Suprapubic skin (tissue), 4 donors: ENCODE results near the gene CTSE. TPM values are rescaled to one million over a fixed set of nuclear protein-coding genes. Genes with fewer than 3 reads are reported as not detected.

Source experiments
- DNase-seq, 2 donors: peaks; one replicate each; pipeline ENCODE4 v3.0.0-alpha.2; 2019; ENCODE audit warnings: low spot score in 2 of 2
- H3K27ac ChIP-seq: fragments of 200-600 bp; sonication (generic); one replicate; pipeline ENCODE4 v1.5.1; 2019
- H3K27me3 ChIP-seq: fragments of 200-600 bp; sonication (generic); one replicate; pipeline ENCODE4 v1.5.1; 2019
- H3K36me3 ChIP-seq: fragments of 200-600 bp; sonication (generic); one replicate; pipeline ENCODE4 v1.5.1; 2019
- H3K4me1 ChIP-seq: fragments of 200-600 bp; sonication (generic); one replicate; pipeline ENCODE4 v1.5.1; 2019
- H3K4me3 ChIP-seq: fragments of 200-600 bp; sonication (generic); one replicate; pipeline ENCODE4 v1.5.1; 2019; ENCODE audit warnings: mild to moderate bottlenecking
- H3K9me3 ChIP-seq: fragments of 200-600 bp; sonication (generic); one replicate; pipeline ENCODE4 v1.5.1; 2019
- CTCF ChIP-seq, 2 donors: fragments of 200-600 bp in 1 of 2; fragments of 450-650 bp in 1 of 2; sonication (generic) in 1 of 2; IDR thresholded peaks; one replicate each; pipeline ENCODE4 v1.5.1; 2016 to 2019; ENCODE audit warnings: antibody characterized with exemption in 2 of 2, mild to moderate bottlenecking in 1 of 2, moderate library complexity in 1 of 2
- EP300 ChIP-seq: sonication (generic); formaldehyde crosslinking; IDR thresholded peaks from one replicate; pipeline ENCODE4 v1.6.1; 2017; ENCODE audit warnings: antibody characterized with exemption
- POLR2A ChIP-seq, 2 donors: fragments of 450-650 bp; IDR thresholded peaks; one replicate each; pipeline ENCODE4 v1.6.1; 2017; ENCODE audit warnings: antibody characterized with exemption in 2 of 2, mild to moderate bottlenecking in 2 of 2, moderate library complexity in 2 of 2
- POLR2AphosphoS5 ChIP-seq, 3 donors: sonication (generic); formaldehyde crosslinking; IDR thresholded peaks; one replicate each; pipeline ENCODE4 v1.6.1; 2017; ENCODE audit warnings: antibody characterized with exemption in 3 of 3
- WGBS: methylation state at CpG from one replicate; pipeline ENCODE4 v1.1.5; 2018; 5-methylcytosine and 5-hydroxymethylcytosine counted together
- total RNA-seq, 4 donors: library from RNA; depleted of rRNA; stranded (reverse); fragments of >200 nt; gene quantifications; one replicate each; pipeline ENCODE4 v1.1.0, GENCODE V29; 2016

CTSE gene
- total RNA-seq, 4 donors from 2014 or later = not detected

GRCh38 chr1:205975387-205975998, 48.2 kb downstream of the CTSE start:
- no peaks in the 10 kb centered on the region for H3K27me3 ChIP-seq
- H3K4me1 ChIP-seq = peaks cover 19% of the 10 kb centered on the region
- 49% methylated on average over 7 of the region's 15 CpGs for WGBS
- H3K4me3 ChIP-seq = no peak overlapping the region
- no peak for DNase-seq
- no peak overlapping the region for H3K27ac ChIP-seq
- H3K36me3 ChIP-seq = peaks cover 11% of the 10 kb centered on the region
- no peak for TF ChIP-seq CTCF (IDR thresholded peaks at IDR 0.05)
- no peaks in the 10 kb centered on the region for H3K9me3 ChIP-seq

GRCh38 chr1:205974712-205975111, 49.0 kb downstream of the CTSE start:
- WGBS = 67% methylated on average over 3 of the region's 3 CpGs
- peak in 1 of 2 donors; percentile 16 for DNase-seq
- TF ChIP-seq POLR2AphosphoS5 (IDR thresholded peaks at IDR 0.05) (no peak), POLR2A (IDR thresholded peaks at IDR 0.05) (no peak), CTCF (IDR thresholded peaks at IDR 0.05) (no peak), EP300 (no peak)
- H3K4me3 ChIP-seq = no peak overlapping the region
- no peaks in the 10 kb centered on the region for H3K9me3 ChIP-seq
- peaks cover 19% of the 10 kb centered on the region for H3K4me1 ChIP-seq
- peaks cover 8% of the 10 kb centered on the region for H3K36me3 ChIP-seq
- H3K27ac ChIP-seq = no peak overlapping the region
- no peaks in the 10 kb centered on the region for H3K27me3 ChIP-seq

GRCh38 chr1:205973377-205974232, 50.1 kb downstream of the CTSE start:
- no peaks in the 10 kb centered on the region for H3K27me3 ChIP-seq
- no peaks in the 10 kb centered on the region for H3K9me3 ChIP-seq
- peaks cover 7% of the 10 kb centered on the region for H3K36me3 ChIP-seq
- no peak overlapping the region for H3K4me3 ChIP-seq
- peaks cover 19% of the 10 kb centered on the region for H3K4me1 ChIP-seq
- 94% methylated on average over 8 of the region's 8 CpGs for WGBS
- TF ChIP-seq EP300 = no peak
- no peak for TF ChIP-seq POLR2A (IDR thresholded peaks at IDR 0.05)
- no peak for TF ChIP-seq CTCF (IDR thresholded peaks at IDR 0.05)
- no peak for TF ChIP-seq POLR2AphosphoS5 (IDR thresholded peaks at IDR 0.05)
- no peak overlapping the region for H3K27ac ChIP-seq
- peak in 1 of 2 donors; percentile 19 for DNase-seq

GRCh38 chr1:205972491-205973168, 51.1 kb downstream of the CTSE start:
- H3K36me3 ChIP-seq = no peaks in the 10 kb centered on the region
- no peak overlapping the region for H3K4me3 ChIP-seq
- H3K27me3 ChIP-seq = no peaks in the 10 kb centered on the region
- 74% methylated on average over 11 of the region's 11 CpGs for WGBS
- H3K9me3 ChIP-seq = no peaks in the 10 kb centered on the region
- H3K4me1 ChIP-seq = peaks cover 19% of the 10 kb centered on the region
- TF ChIP-seq EP300 (no peak), POLR2AphosphoS5 (IDR thresholded peaks at IDR 0.05) (no peak), CTCF (IDR thresholded peaks at IDR 0.05) (no peak), POLR2A (IDR thresholded peaks at IDR 0.05) (no peak)
- DNase-seq = peak in 1 of 2 donors; percentile 24
- H3K27ac ChIP-seq = no peak overlapping the region

DNA sequence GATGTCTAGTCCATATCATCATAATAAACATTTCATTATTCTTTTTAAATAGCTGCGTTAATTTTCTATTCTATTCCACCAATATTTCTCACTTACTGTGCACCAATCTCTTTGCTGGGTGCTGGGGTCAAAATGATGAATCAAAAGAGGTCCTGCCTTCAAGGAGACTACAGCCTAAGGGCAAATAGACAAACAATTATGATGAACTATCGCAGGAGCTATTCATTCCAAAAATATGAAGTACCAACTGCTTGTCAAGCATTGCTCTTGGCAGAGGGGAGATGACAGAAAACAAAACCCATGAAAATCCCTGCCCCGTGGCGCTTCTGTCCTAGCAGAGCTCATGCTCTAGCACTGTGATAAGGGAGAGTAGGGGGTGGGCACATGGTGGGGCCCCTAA, 51.6 kb downstream of the CTSE start:
- peak in 1 of 2 donors; percentile 29 for DNase-seq
- no peak overlapping the region for H3K4me3 ChIP-seq
- H3K27me3 ChIP-seq = no peaks in the 10 kb centered on the region
- H3K4me1 ChIP-seq = peaks cover 18% of the 10 kb centered on the region
- TF ChIP-seq EP300 (no peak), POLR2A (IDR thresholded peaks at IDR 0.05) (no peak), POLR2AphosphoS5 (IDR thresholded peaks at IDR 0.05) (no peak), CTCF (IDR thresholded peaks at IDR 0.05) (no peak)
- no peaks in the 10 kb centered on the region for H3K9me3 ChIP-seq
- H3K36me3 ChIP-seq = no peaks in the 10 kb centered on the region
- no peak overlapping the region for H3K27ac ChIP-seq
- 62% methylated on average over 4 of the region's 4 CpGs for WGBS
